Esophagus squamous epithelium (tissue), 5 donors: ENCODE measurements around the gene BARX1. TPM values are rescaled to one million over a fixed set of nuclear protein-coding genes. Genes with fewer than 3 reads are reported as not detected.

Experiments used
- DNase-seq: peaks from one replicate; lab custom pipeline; 2025; lab: John Stamatoyannopoulos, UW
- H3K27ac ChIP-seq, 4 donors: fragments of 200-600 bp; sonication (generic); one replicate each; pipeline ENCODE4 v1.5.1; 2016 to 2019; ENCODE audit warnings: mild to moderate bottlenecking in 1 of 4
- H3K27me3 ChIP-seq, 4 donors: fragments of 200-600 bp; sonication (generic); 1 replicate in 3 of 4; 2 replicates in 1 of 4; pipeline versions ENCODE4 v1.5.1 to v1.6.0; 2017 to 2021; ENCODE audit warnings: antibody characterized with exemption in 1 of 4
- H3K36me3 ChIP-seq, 3 donors: fragments of 200-600 bp; sonication (generic); one replicate each; pipeline ENCODE4 v1.5.1; 2016 to 2019
- H3K4me1 ChIP-seq, 3 donors: fragments of 200-600 bp; sonication (generic); one replicate each; pipeline ENCODE4 v1.5.1; 2017 to 2019
- H3K4me3 ChIP-seq, 4 donors: fragments of 200-600 bp; sonication (generic); 1 replicate in 3 of 4; 2 replicates in 1 of 4; pipeline ENCODE4 v1.5.1; 2016 to 2019; ENCODE audit warnings: mild to moderate bottlenecking in 2 of 4, moderate library complexity in 1 of 4
- H3K9me3 ChIP-seq, 3 donors: fragments of 200-600 bp; sonication (generic); one replicate each; pipeline ENCODE4 v1.5.1; 2016 to 2019
- CTCF ChIP-seq, 6 experiments: fragments of 450-650 bp in 4 of 6; fragments of 200-600 bp in 2 of 6; sonication (generic) in 2 of 6; IDR thresholded peaks; one replicate each; pipeline ENCODE4 v1.5.1; 2016 to 2019; ENCODE audit warnings: antibody characterized with exemption in 6 of 6, mild to moderate bottlenecking in 4 of 6, moderate library complexity in 4 of 6
- POLR2A ChIP-seq, 4 donors: fragments of 450-650 bp; IDR thresholded peaks; one replicate each; pipeline ENCODE4 v1.6.1; 2017; ENCODE audit warnings: antibody characterized with exemption in 4 of 4, mild to moderate bottlenecking in 4 of 4, moderate library complexity in 3 of 4
- WGBS, 2 donors: methylation state at CpG; one replicate each; pipeline ENCODE4 v1.1.5; 2018; 5-methylcytosine and 5-hydroxymethylcytosine counted together
- intact Hi-C: fragments of 100-400 bp; cut with DNase I; formaldehyde crosslinking; loops from one replicate; pipeline ENCODE4 v1.15.0; 2022
- total RNA-seq, 4 donors: library from RNA; depleted of rRNA; stranded (reverse); fragments of >200 nt; gene quantifications; one replicate each; pipeline ENCODE4 v1.1.0, GENCODE V29; 2016
- donor health status: DM: yes; HTN: yes; CAD: no.

The BARX1 gene
- total RNA-seq, 4 donors from 2014 or later = not detected

- no peak for DNase-seq
- H3K27ac ChIP-seq = no peak overlapping the region
- H3K36me3 ChIP-seq = no peaks in the 10 kb centered on the region
- H3K4me1 ChIP-seq = peaks cover 6 to 20% (median 14%) of the 10 kb centered on the region in 3 donors
- H3K4me3 ChIP-seq = no peak overlapping the region
- H3K27me3 ChIP-seq = peaks cover 0 to 49% (median 0%) of the 10 kb centered on the region in 4 donors
- H3K9me3 ChIP-seq = no peaks in the 10 kb centered on the region
- TF ChIP-seq CTCF (IDR thresholded peaks at IDR 0.05) (no peak), POLR2A (IDR thresholded peaks at IDR 0.05) (no peak)
- WGBS, 2 donors = 27 to 40% methylated on average over 14 to 21 of the region's 27 CpGs
- intact Hi-C loops = no loop called here
These were observed 43.2 kb downstream of the BARX1 start for GRCh38 chr9:93911801-93912554.

GRCh38 chr9:93911136-93911745 lies 43.9 kb downstream of the BARX1 start:
- H3K4me1 ChIP-seq = peaks cover 6 to 20% (median 14%) of the 10 kb centered on the region in 3 donors
- H3K27ac ChIP-seq = no peak overlapping the region
- H3K27me3 ChIP-seq = peaks cover 0 to 55% (median 0%) of the 10 kb centered on the region in 4 donors
- H3K4me3 ChIP-seq = no peak overlapping the region
- TF ChIP-seq POLR2A (IDR thresholded peaks at IDR 0.05) (no peak), CTCF (IDR thresholded peaks at IDR 0.05) (no peak)
- intact Hi-C loops = no loop called here
- no peak for DNase-seq
- WGBS, 2 donors = 30 to 44% methylated on average over 6 to 8 of the region's 23 CpGs
- H3K36me3 ChIP-seq = no peaks in the 10 kb centered on the region
- H3K9me3 ChIP-seq = no peaks in the 10 kb centered on the region

- Histone ChIP-seq H3K36me3 (no peaks in the 10 kb centered on the region), H3K27me3 (peaks cover 0 to 59% (median 0%) of the 10 kb centered on the region in 4 donors), H3K4me3 (no peak overlapping the region), H3K4me1 (peaks cover 6 to 20% (median 14%) of the 10 kb centered on the region in 3 donors), H3K9me3 (no peaks in the 10 kb centered on the region), H3K27ac (no peak overlapping the region)
- TF ChIP-seq POLR2A (IDR thresholded peaks at IDR 0.05) = no peak
- no peak for TF ChIP-seq CTCF (IDR thresholded peaks at IDR 0.05)
- 79% methylated on average over 6 of the region's 7 CpGs; no CpG with 5 or more reads in 1 of the 2 donors for WGBS, 2 donors
- intact Hi-C loops = no loop called here
- DNase-seq = no peak
These were observed 44.6 kb downstream of the BARX1 start for GRCh38 chr9:93910598-93910997.

- WGBS, 2 donors = 88 to 100% methylated on average over 4 to 5 of the region's 10 CpGs
- H3K9me3 ChIP-seq = no peaks in the 10 kb centered on the region
- no peak overlapping the region for H3K27ac ChIP-seq
- H3K4me3 ChIP-seq = no peak overlapping the region
- intact Hi-C loops = no loop called here
- no peak for DNase-seq
- peaks cover 0 to 60% (median 0%) of the 10 kb centered on the region in 4 donors for H3K27me3 ChIP-seq
- TF ChIP-seq POLR2A (IDR thresholded peaks at IDR 0.05) (no peak), CTCF (IDR thresholded peaks at IDR 0.05) (no peak)
- H3K36me3 ChIP-seq = no peaks in the 10 kb centered on the region
- peaks cover 6 to 20% (median 14%) of the 10 kb centered on the region in 3 donors for H3K4me1 ChIP-seq
These were observed 45.0 kb downstream of the BARX1 start for GRCh38 chr9:93910196-93910595.

GRCh38 chr9:93909242-93909616 lies 45.9 kb downstream of the BARX1 start:
- intact Hi-C loops = no loop called here
- no peak overlapping the region for H3K4me3 ChIP-seq
- peaks cover 6 to 20% (median 14%) of the 10 kb centered on the region in 3 donors for H3K4me1 ChIP-seq
- H3K27ac ChIP-seq = no peak overlapping the region
- no peak for DNase-seq
- no peaks in the 10 kb centered on the region for H3K36me3 ChIP-seq
- H3K27me3 ChIP-seq = peaks cover 0 to 69% (median 0%) of the 10 kb centered on the region in 4 donors
- no peaks in the 10 kb centered on the region for H3K9me3 ChIP-seq
- 50 to 66% methylated on average over 6 of the region's 6 CpGs for WGBS, 2 donors
- TF ChIP-seq CTCF (IDR thresholded peaks at IDR 0.05) (no peak), POLR2A (IDR thresholded peaks at IDR 0.05) (no peak)
